GM12892 (cell line): Measurements from ENCODE around the gene CTBP2.

Experiments
- POLR2A ChIP-seq: IDR thresholded peaks from 2 replicates; pipeline ENCODE4 v1.6.1; 2011; ENCODE audit warnings: low read depth, low read length, control low read depth
- POLR2AphosphoS5 ChIP-seq: IDR thresholded peaks from 2 replicates; pipeline ENCODE4 v1.6.1; 2011; ENCODE audit warnings: low read depth, low read length, control low read depth

DNA sequence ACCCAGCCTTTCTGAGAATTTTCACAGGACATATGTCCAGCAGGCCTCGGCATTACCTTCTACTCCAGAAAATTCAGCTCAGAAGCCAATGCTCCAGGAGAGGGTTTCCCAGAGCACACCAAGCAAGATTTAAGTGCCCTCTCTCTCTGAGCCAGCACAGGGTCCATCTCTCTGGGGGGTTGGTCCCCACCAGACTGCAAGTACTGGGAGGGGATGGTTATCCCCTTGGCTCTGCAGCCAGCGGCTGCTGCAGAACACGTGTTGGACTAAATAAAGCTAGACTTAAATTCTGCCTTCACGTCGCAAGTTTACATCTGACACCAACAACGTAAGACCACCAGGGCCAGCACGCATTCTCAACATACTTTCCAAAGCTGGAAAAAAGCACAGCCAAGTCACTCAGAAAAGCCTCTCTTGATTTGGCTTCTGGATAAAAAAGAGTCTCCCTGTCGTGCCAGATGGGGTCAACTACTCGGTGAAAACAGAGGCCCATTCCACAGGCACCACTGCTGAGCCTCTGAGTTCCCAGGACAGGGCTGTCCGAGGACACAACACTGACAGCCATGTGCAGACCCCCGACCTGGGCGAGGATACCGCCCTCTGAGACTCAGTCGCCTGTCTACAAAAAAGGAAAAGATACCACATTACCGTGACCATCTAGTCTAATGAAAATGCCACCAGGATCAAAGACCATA, 77.3 kb downstream of the CTBP2 start:
- TF ChIP-seq POLR2AphosphoS5 = no peak
- no peak for TF ChIP-seq POLR2A
